ENCODE results near the gene PPP2R5C. TPM values are rescaled to one million over a fixed set of nuclear protein-coding genes. Genes with fewer than 3 reads are reported as not detected.

PPP2R5C gene
- total RNA-seq, 1 experiment from 2014 or later = 96.1 TPM

GRCh38 chr14:101961746-101962502 lies 200.4 kb downstream of the PPP2R5C start:
- ChIA-PET CTCF (interaction anchor here (0.6 to 1.4 kb wide), 3 partner anchors 15 to 82 kb away, joined by 3 to 4 read pairs (median 3); no protein-coding TSS in a partner anchor), POLR2A (ENCODE audit: unreplicated experiment) (no interaction called here)
- DNase-seq (no peak), ATAC-seq (no peak)
- no peak overlapping the region; the same call in 1 of the 2 replicates for H3K4me3 ChIP-seq (ENCODE audit: low read length)
- H3K4me1 ChIP-seq (ENCODE audit: insufficient read depth, low read length) = peaks cover 25% of the 10 kb centered on the region
- peak overlapping the region; percentile 18 for H3K9ac ChIP-seq (ENCODE audit: low read length)
- no peaks in the 10 kb centered on the region for H4K20me1 ChIP-seq (ENCODE audit: low read length)
- no TSS peak for BruUV-seq (replicated peaks)
- no peaks in the 10 kb centered on the region for H3K27me3 ChIP-seq (ENCODE audit: low read length)
- TF ChIP-seq EZH2 (IDR thresholded peaks at IDR 0.05; ENCODE audit: low read length, unreplicated experiment) = no peak
- TF ChIP-seq EZH2phosphoT487 (IDR thresholded peaks at IDR 0.05; ENCODE audit: borderline replicate concordance, low read length) = no peak
- no peak for TF ChIP-seq CTCF (conservative IDR thresholded peaks at IDR 0.05; ENCODE audit: low read depth, low read length)
- peak overlapping the region; percentile 61 for H3K4me2 ChIP-seq (ENCODE audit: low read length)
- H2AFZ ChIP-seq (ENCODE audit: low read length) = peak overlapping the region; percentile 56
- H3K9me2 ChIP-seq (replicated peaks; ENCODE audit: low read length) = no peaks in the 10 kb centered on the region
- intact Hi-C loops (cut with micrococcal nuclease) = loop anchor here (1.0 to 5.0 kb wide), 3 partner anchors 65 to 134 kb away; no protein-coding TSS in a partner anchor
- H3K79me2 ChIP-seq (ENCODE audit: low read length) = peaks cover 26% of the 10 kb centered on the region
- peak overlapping the region; percentile 58 for H3K27ac ChIP-seq (ENCODE audit: low read length)
- H3F3A ChIP-seq (ENCODE audit: low read length, unreplicated experiment) = no peaks in the 10 kb centered on the region
- H3K36me3 ChIP-seq (ENCODE audit: low read depth, low read length) = no peaks in the 10 kb centered on the region
- H3K9me3 ChIP-seq (ENCODE audit: low read length) = no peaks in the 10 kb centered on the region

GRCh38 chr14:101962503-101962874 lies 201.0 kb downstream of the PPP2R5C start:
- peak overlapping the region; percentile 61 for H3K4me2 ChIP-seq (ENCODE audit: low read length)
- ATAC-seq = peak; percentile 33
- TF ChIP-seq EZH2 (IDR thresholded peaks at IDR 0.05; ENCODE audit: low read length, unreplicated experiment) (no peak), EZH2phosphoT487 (IDR thresholded peaks at IDR 0.05; ENCODE audit: borderline replicate concordance, low read length) (no peak), CTCF (conservative IDR thresholded peaks at IDR 0.05; ENCODE audit: low read depth, low read length) (no peak)

More at GRCh38 chr14:101962503-101962874, 201.0 kb downstream of the PPP2R5C start:
- H3K9ac ChIP-seq (ENCODE audit: low read length) = peak overlapping the region; percentile 18
- peak overlapping the region; percentile 56 for H2AFZ ChIP-seq (ENCODE audit: low read length)
- no peaks in the 10 kb centered on the region for H3F3A ChIP-seq (ENCODE audit: low read length, unreplicated experiment)
- DNase-seq = peak; percentile 86
- intact Hi-C loops (cut with micrococcal nuclease) = loop anchor here (5.0 kb wide), 1 partner anchor 65 kb away; no protein-coding TSS in a partner anchor
- peaks cover 32% of the 10 kb centered on the region for H3K79me2 ChIP-seq (ENCODE audit: low read length)
- H4K20me1 ChIP-seq (ENCODE audit: low read length) = peaks cover 1% of the 10 kb centered on the region; the same call in 1 of the 2 replicates
- no TSS peak for BruUV-seq (replicated peaks)
- peaks cover 27% of the 10 kb centered on the region for H3K4me1 ChIP-seq (ENCODE audit: insufficient read depth, low read length)
- H3K36me3 ChIP-seq (ENCODE audit: low read depth, low read length) = peaks cover 2% of the 10 kb centered on the region; the same call in 1 of the 2 replicates
- no peak overlapping the region; the same call in 1 of the 2 replicates for H3K4me3 ChIP-seq (ENCODE audit: low read length)
- POLR2A ChIA-PET (ENCODE audit: unreplicated experiment) = no interaction called here
- H3K9me2 ChIP-seq (replicated peaks; ENCODE audit: low read length) = no peaks in the 10 kb centered on the region
- peak overlapping the region; percentile 58 for H3K27ac ChIP-seq (ENCODE audit: low read length)
- H3K27me3 ChIP-seq (ENCODE audit: low read length) = no peaks in the 10 kb centered on the region
- CTCF ChIA-PET = no interaction called here
- no peaks in the 10 kb centered on the region for H3K9me3 ChIP-seq (ENCODE audit: low read length)
